ENCODE results near the gene ZDHHC17.

Gene ZDHHC17

GRCh38 chr12:76746516-76746915, 17.4 kb upstream of the ZDHHC17 start:
- H3K4me3 ChIP-seq (ENCODE audit: low read depth, low read length), result no peak overlapping the region
- no peak for TF ChIP-seq CTCF (IDR thresholded peaks at IDR 0.05; ENCODE audit: low read depth, low read length, missing control alignments)
- DNase-seq (ENCODE audit: low read depth), result no peak

- no peak for DNase-seq (ENCODE audit: low read depth)
- TF ChIP-seq CTCF (IDR thresholded peaks at IDR 0.05; ENCODE audit: low read depth, low read length, missing control alignments), result no peak
- no peak overlapping the region for H3K4me3 ChIP-seq (ENCODE audit: low read depth, low read length)
These were observed 16.7 kb upstream of the ZDHHC17 start for GRCh38 chr12:76747245-76747644.

- H3K4me3 ChIP-seq (ENCODE audit: low read depth, low read length), result no peak overlapping the region
- TF ChIP-seq CTCF (IDR thresholded peaks at IDR 0.05; ENCODE audit: low read depth, low read length, missing control alignments), result no peak
- no peak for DNase-seq (ENCODE audit: low read depth)
These were observed 8.0 kb upstream of the ZDHHC17 start for GRCh38 chr12:76755829-76756379.

- TF ChIP-seq CTCF (IDR thresholded peaks at IDR 0.05; ENCODE audit: low read depth, low read length, missing control alignments), result no peak
- DNase-seq (ENCODE audit: low read depth), result no peak
- H3K4me3 ChIP-seq (ENCODE audit: low read depth, low read length), result no peak overlapping the region
These were observed 6.2 kb upstream of the ZDHHC17 start for GRCh38 chr12:76757694-76758093.

GRCh38 chr12:76762601-76762980, 1.3 kb upstream of the ZDHHC17 start:
- TF ChIP-seq CTCF (IDR thresholded peaks at IDR 0.05; ENCODE audit: low read depth, low read length, missing control alignments), result no peak
- DNase-seq (ENCODE audit: low read depth), result no peak
- H3K4me3 ChIP-seq (ENCODE audit: low read depth, low read length), result no peak overlapping the region

- peak overlapping the region; percentile 64 for H3K4me3 ChIP-seq (ENCODE audit: low read depth, low read length)
- DNase-seq (ENCODE audit: low read depth), result no peak
- TF ChIP-seq CTCF (IDR thresholded peaks at IDR 0.05; ENCODE audit: low read depth, low read length, missing control alignments), result no peak
These were observed 941 bp downstream of the ZDHHC17 start for GRCh38 chr12:76764856-76765255.

GRCh38 chr12:76765598-76765997, 1.7 kb downstream of the ZDHHC17 start:
- TF ChIP-seq CTCF (IDR thresholded peaks at IDR 0.05; ENCODE audit: low read depth, low read length, missing control alignments), result no peak
- DNase-seq (ENCODE audit: low read depth), result no peak
- H3K4me3 ChIP-seq (ENCODE audit: low read depth, low read length), result no peak overlapping the region

Data from GM12864 (cell line).